Stimulated activated CD8-positive, alpha-beta memory T cell treated with anti-CD3 and anti-CD28 coated beads, Interleukin-15, amount 100 ng/mL, for 48 hours (primary cell): ENCODE data around the gene FOLR2.
"Not testable (repeated sequence)": the region's sequence is repeated elsewhere in the genome, so short reads cannot be mapped to it uniquely, and the experiment has no call there.

ENCODE experiments used
- DNase-seq, 2 donors: peaks; one replicate each; pipeline ENCODE4 v3.0.0-alpha.2; 2020; ENCODE audit warnings: low read depth in 2 of 2

Gene FOLR2

DNA sequence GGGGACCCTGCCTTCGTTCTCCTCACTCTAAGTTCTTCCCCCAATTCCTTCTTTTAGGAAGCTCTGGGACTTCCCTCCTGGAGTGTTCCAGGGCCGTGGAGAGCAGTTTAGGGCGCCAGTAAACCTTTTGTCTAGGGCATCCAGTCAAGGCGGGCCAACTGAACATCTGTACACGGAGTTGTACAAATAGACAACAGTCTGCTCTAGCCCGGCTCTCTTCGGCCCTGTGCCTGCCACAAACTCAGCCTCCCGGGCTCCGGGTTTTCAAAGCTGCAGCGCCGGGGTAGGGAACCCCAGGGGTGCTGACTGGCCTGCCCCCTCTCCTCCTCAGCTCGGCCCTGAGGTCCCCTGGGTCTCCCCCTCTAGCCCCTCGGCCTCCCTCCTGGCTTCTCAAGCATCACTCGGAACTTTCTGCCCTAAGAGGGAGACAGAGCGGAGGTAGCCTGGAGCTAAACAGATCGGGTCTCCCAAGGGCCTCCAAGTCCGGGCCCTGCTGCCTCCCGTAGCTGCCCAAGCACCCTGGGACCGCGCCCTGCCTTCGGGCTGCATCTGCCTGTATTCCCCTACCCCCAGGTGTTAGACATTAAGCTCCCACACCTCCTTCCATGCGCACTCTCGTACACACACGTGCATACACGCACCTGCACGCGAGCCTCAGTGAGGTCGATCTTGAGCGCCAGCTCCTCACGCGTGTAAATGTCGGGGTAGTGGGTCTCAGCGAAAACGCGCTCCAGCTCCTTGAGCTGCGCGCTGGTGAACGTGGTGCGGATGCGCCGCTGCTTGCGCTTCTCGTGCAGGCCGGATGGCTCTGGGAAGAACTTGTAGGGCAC, 24.1 kb downstream of the FOLR2 start:
- DNase-seq, result no peak

GRCh38 chr11:72241291-72241781, 24.7 kb downstream of the FOLR2 start:
- DNase-seq, result no peak

- DNase-seq, result no peak
These were observed 25.5 kb downstream of the FOLR2 start for GRCh38 chr11:72242141-72242540.

DNA sequence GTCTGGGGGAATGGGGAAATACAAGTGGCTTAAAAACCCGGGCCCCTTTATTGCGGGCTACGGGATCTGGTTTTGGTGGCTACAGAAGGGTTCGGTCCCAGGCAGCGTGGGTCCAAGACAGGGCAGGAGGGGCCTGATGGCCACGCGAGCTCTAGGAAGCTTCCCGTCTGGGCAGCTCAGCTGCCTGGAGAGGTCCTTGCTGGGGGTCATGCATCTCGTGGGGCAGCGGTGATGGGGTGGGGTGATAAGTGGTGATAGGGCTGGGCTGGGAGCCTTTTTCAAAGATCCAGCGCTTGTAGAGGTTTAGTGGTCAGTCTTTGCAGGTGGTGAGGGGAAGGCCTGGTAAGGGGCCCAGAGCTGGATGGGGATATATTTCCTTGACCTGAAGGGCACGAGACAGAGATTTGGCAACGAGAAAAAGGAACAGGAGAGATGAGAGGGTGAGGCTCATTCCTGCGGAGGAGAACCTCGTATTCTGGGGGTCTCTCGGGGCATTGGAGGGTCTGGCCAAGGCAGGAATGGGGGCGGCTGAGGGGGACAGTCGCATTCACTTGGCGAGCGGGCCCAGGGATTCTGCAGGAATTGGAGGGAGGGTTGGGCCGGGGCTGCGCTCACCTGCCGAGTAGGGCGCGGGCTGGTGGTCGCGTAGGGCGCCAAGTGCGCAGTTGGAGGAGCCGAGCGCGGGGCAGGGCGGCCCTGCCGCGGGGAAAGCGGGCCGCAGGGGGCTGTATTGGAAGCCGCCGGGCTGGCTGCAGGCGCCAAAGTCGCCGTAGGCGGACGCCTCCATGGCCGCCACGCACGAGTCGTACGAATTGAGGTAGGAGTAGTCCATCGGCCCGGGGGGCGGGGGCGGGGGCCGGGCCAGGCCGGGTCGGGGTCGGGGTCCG, 26.8 kb downstream of the FOLR2 start:
- DNase-seq, result no peak

DNA sequence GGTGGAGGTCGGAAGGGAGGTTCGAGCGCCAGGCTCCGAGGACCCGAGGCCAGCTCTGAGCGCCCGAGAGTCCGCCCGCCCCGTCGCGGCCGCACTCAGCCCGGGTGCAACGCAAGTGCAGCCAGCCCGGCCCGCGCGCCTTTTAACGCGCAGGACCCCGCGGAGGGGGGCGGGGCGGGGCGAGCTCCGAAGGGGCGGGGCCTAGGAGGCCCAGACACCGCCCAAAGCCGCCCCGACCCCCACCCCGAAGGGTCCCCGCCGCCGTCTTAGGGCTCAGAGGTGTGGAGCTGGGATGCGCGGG, 27.4 kb downstream of the FOLR2 start, which contains the start of gene PHOX2A:
TSS of gene PHOX2A (minus strand) at position 117 of the 301 bp plus-strand sequence. CDS start 172 bp downstream, outside the sequence.
- no peak for DNase-seq

- no peak for DNase-seq
These were observed 28.0 kb downstream of the FOLR2 start for GRCh38 chr11:72244361-72245262.

GRCh38 chr11:72245263-72245816, 28.7 kb downstream of the FOLR2 start:
- no peak for DNase-seq

- DNase-seq, result no peak
These were observed 31.0 kb downstream of the FOLR2 start for GRCh38 chr11:72247584-72247983.

GRCh38 chr11:72249961-72250360, 33.4 kb downstream of the FOLR2 start:
- DNase-seq, result no peak

DNA sequence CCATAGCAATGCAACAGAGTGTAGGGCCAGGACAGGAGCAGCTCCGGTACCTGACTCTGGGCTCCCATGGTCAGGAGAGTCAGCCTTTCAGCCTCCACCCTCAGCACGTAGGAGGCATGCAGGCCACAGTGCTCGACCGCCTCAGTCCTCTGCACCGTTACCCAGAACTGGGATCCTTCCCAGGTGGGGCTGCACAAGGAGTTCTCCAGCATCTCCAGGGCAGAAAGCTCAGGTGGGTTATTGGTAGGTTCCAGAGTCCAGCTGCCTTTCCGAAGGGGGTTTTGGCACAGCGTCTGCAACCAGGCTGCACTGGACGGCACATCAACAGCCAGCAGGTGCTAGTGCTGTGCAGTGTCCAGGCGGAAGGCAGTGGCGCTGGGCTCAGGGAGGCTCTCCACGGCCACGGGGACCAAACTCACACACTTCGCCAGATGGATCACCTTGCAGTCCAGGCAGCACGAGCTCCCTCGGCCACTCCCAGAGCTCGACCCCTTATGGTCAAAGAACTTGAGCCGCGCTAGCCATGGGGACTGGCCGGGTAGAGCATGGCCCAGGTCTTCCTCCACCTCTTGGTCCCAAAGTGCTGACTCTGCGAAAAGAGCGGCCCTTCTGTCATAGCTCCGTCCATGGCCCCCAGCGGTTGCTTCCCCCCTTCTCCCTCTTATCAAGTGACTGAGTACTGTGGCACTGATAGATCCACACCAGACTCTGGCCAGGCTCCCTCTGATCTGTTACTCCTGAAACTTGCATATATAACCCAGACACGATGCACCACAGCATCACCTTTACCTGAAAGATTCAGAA, 34.3 kb downstream of the FOLR2 start:
- no peak for DNase-seq

- no peak for DNase-seq
These were observed 35.0 kb downstream of the FOLR2 start for GRCh38 chr11:72251614-72252013.

GRCh38 chr11:72253392-72253791, 36.8 kb downstream of the FOLR2 start:
- DNase-seq, result no peak

GRCh38 chr11:72254299-72254993, 37.9 kb downstream of the FOLR2 start:
- DNase-seq, result no peak

- DNase-seq, result no peak
These were observed 41.0 kb downstream of the FOLR2 start for GRCh38 chr11:72257570-72257969.

- no peak for DNase-seq
These were observed 42.9 kb downstream of the FOLR2 start for GRCh38 chr11:72259490-72259889.

- no peak for DNase-seq
These were observed 44.0 kb downstream of the FOLR2 start for GRCh38 chr11:72260574-72260973.

DNA sequence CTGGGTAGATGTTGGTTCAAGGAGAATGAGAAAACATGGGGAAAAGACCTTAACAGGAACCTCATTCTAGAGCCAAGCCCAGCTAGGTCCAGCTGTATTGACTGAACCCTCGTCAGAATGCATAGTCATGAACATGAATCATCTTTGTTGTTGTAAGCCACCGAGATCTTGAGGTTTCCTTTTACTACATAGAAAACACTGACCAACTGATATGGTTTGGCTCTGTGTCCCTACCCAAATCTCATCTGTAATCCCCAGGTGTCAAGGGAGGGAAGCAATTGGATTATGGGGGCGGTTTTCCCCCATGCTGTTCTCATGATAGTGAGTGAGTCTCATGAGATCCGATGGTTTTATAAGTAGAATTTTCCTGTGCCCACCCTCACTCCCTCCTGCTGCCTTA, 46.8 kb downstream of the FOLR2 start:
- DNase-seq, result no peak

- DNase-seq, result no peak
These were observed 49.4 kb downstream of the FOLR2 start for GRCh38 chr11:72265951-72266350.

GRCh38 chr11:72266960-72267359, 50.4 kb downstream of the FOLR2 start:
- DNase-seq, result not testable (repeated sequence)
